ENCODE data around the gene COA6. TPM values are rescaled to one million over a fixed set of nuclear protein-coding genes. Genes with fewer than 3 reads are reported as not detected.

Gene COA6
- total and polyA plus RNA-seq, 2 of the 8 experiments (the other 6 are each of a cell fraction or from before 2014, with no cell fraction given): 22.9 to 44.9 TPM

DNA sequence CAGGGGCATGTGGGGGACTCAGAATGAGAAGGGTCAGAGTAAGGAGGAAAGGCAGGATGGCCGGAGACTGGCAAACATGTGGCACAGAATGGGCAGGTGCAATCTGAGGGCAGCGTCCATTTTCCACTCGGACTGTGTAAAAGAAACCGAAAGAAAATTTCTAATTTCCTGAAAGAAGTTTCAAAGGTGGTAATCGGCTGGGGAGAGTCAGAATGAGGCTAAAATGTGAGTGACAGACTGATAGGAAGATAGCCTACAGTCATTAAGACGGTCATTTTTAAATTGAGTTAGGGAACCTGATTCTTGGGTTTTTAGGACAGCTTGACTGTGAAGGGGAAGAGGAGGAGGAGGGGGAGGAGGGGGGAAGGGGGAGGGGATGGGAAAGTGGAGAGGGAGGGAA is 23.6 kb downstream of the COA6 start:
- Histone ChIP-seq H2BK12ac (ENCODE audit: low read depth, low read length) (no peak overlapping the region), H2BK20ac (ENCODE audit: low read length) (no peak overlapping the region), H4K5ac (ENCODE audit: insufficient read length, low read depth, low read length) (no peak overlapping the region), H3K4me2 (ENCODE audit: insufficient read depth in 1 of 2, low read depth in 2 of 2, low read length in 2 of 2) (no peak overlapping the region), H3K23ac (ENCODE audit: insufficient read length) (no peak overlapping the region), H3K79me2 (ENCODE audit: control insufficient read depth in 1 of 2, insufficient read depth in 2 of 2, low read length in 2 of 2) (no peaks in the 10 kb centered on the region), H3K36me3 (ENCODE audit: control insufficient read depth in 2 of 4, insufficient read depth in 4 of 4, low read length in 3 of 4) (peaks cover 2 to 10% (median 5%) of the 10 kb centered on the region in 4 experiments; a peak in 6 of 8 replicates), H2BK15ac (ENCODE audit: low read length) (no peak overlapping the region), H2BK5ac (ENCODE audit: low read depth, low read length) (no peak overlapping the region), H3K9me3 (ENCODE audit: insufficient read depth in 2 of 2, low read depth in 1 of 2, low read length in 1 of 2) (no peaks in the 10 kb centered on the region), H2BK120ac (replicated peaks; ENCODE audit: low read depth, low read length) (no peak overlapping the region), H3K9ac (replicated peaks in 1 of 4; ENCODE audit: extremely low read depth in 1 of 4, low read depth in 3 of 4, low read length in 3 of 4) (no peak overlapping the region), H3K56ac (replicated peaks; ENCODE audit: insufficient read length, low read depth, low read length) (no peak overlapping the region), H3K4me3 (ENCODE audit: extremely low read depth in 1 of 4, insufficient read depth in 2 of 4, low read depth in 3 of 4, low read length in 4 of 4) (no peak overlapping the region), H4K20me1 (replicated peaks in 1 of 2; ENCODE audit: control insufficient read depth in 1 of 2, insufficient read depth in 2 of 2, low read length in 2 of 2) (no peaks in the 10 kb centered on the region), H4K91ac (replicated peaks; ENCODE audit: insufficient read length, low read length) (no peak overlapping the region), H3K14ac (ENCODE audit: insufficient read length) (no peak overlapping the region), H3K23me2 (ENCODE audit: low read depth, low read length) (no peaks in the 10 kb centered on the region), H3K79me1 (ENCODE audit: low read depth, low read length) (no peaks in the 10 kb centered on the region), H2AK5ac (ENCODE audit: low read depth, low read length) (no peak overlapping the region), H3K4ac (replicated peaks; ENCODE audit: insufficient read length, low read depth, low read length) (no peak overlapping the region), H3K18ac (ENCODE audit: extremely low read depth, low read length) (no peak overlapping the region), H3K4me1 (replicated peaks in 1 of 4; ENCODE audit: control insufficient read depth in 3 of 4, insufficient read depth in 4 of 4, low read length in 3 of 4) (no peaks in the 10 kb centered on the region), H3K27me3 (replicated peaks in 1 of 4; ENCODE audit: control insufficient read depth in 3 of 4, extremely low read depth in 1 of 4, insufficient read depth in 3 of 4, low read length in 3 of 4) (no peaks in the 10 kb centered on the region), H2AFZ (ENCODE audit: low read length) (no peak overlapping the region), H4K8ac (ENCODE audit: extremely low read depth, insufficient read depth, low read length) (no peak overlapping the region), H3K27ac (ENCODE audit: low read depth, low read length) (no peak overlapping the region)
- WGBS, 2 experiments (ENCODE audit: extremely low coverage in 1 of 2, insufficient coverage in 1 of 2, insufficient read length in 1 of 2, insufficient replicate concordance in 2 of 2, low coverage in 1 of 2, low lambda C conversion rate in 2 of 2, missing lambda C conversion rate in 1 of 2): 91% methylated on average over 6 of the region's 6 CpGs; no CpG with 5 or more reads in 1 of the 2 experiments
- TF ChIP-seq EGR1 (IDR thresholded peaks at IDR 0.05; ENCODE audit: borderline replicate concordance, low read depth, low read length) (no peak), SIN3A (conservative IDR thresholded peaks at IDR 0.05 in 1 of 2, IDR thresholded peaks at IDR 0.05 in 1 of 2; ENCODE audit: low read depth in 1 of 2, low read length in 2 of 2) (no peak), YY1 (IDR thresholded peaks at IDR 0.05; ENCODE audit: low read depth, low read length) (no peak), JUN (IDR thresholded peaks at IDR 0.05; ENCODE audit: low read depth, low read length) (no peak), SIRT6 (IDR thresholded peaks at IDR 0.05; ENCODE audit: low read length) (no peak), JUND (IDR thresholded peaks at IDR 0.05; ENCODE audit: low read length) (no peak), SUZ12 (IDR thresholded peaks at IDR 0.05; ENCODE audit: low read length) (no peak), POLR2AphosphoS5 (IDR thresholded peaks at IDR 0.05; ENCODE audit: low read depth, low read length) (no peak), ATF2 (IDR thresholded peaks at IDR 0.05; ENCODE audit: low read length) (no peak)
- POLR2A ChIA-PET (ENCODE audit: partially characterized antibody): no interaction called here
- DNase-seq (ENCODE audit: low read depth in 1 of 2, low spot score in 2 of 2) (no peak), FAIRE-seq (no peak)
- CTCF ChIA-PET (ENCODE audit: partially characterized antibody): no interaction called here

Measured in H1 (cell line).